Tibial nerve (tissue), 3 donors: ENCODE results near the gene GCK.

Experiments used
- POLR2A ChIP-seq, 2 donors: fragments of 450-650 bp; IDR thresholded peaks; one replicate each; pipeline ENCODE4 v1.6.1; 2017; ENCODE audit warnings: antibody characterized with exemption in 2 of 2, mild to moderate bottlenecking in 2 of 2, moderate library complexity in 2 of 2
- TF ChIP-seq, protein P1 (sequence below), 5 experiments: fragments of 200-600 bp in 3 of 5; fragments of 450-650 bp in 2 of 5; sonication (generic) in 3 of 5; IDR thresholded peaks; one replicate each; pipeline ENCODE4 v1.5.1; 2016 to 2019; ENCODE audit warnings: antibody characterized with exemption in 5 of 5, mild to moderate bottlenecking in 3 of 5, moderate library complexity in 2 of 5

DNA sequence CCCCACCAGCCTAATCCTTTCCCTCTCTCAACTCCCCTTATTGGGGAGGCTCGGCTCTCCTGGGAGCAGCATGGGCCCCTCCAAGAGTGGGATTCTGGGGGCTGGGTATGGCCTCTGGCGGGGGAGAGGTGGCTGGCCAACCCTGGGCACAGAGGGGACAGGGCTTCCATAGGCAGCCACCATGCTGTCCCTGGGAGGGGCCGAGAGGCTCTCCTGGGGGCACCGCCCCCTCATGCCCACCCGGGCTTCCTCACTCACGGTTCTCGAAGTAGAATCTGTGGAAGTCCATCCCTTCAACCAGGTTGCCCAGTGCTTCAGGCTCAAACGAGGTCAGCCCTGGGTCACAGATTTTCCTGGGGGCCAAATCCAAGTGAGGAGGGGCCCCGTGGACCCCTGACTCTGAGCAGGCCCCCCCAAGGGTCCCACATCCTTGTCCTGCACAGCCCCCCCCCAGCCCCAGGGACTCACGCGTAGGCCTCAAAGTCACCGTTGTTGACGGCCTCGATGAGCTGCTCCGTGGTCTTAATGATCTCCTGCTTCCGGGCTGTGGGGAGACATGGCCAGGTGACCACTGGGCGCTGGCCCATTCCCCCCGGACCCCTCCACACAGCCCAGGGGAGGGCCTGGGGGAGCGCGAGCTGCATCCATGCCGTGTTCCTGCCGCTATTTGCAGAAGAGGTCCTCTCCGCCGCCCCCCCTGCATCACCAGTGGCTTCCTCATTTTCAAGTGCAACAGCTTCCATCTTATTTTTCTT lies 31.3 kb upstream of the GCK start:
- TF ChIP-seq, protein P1, sequence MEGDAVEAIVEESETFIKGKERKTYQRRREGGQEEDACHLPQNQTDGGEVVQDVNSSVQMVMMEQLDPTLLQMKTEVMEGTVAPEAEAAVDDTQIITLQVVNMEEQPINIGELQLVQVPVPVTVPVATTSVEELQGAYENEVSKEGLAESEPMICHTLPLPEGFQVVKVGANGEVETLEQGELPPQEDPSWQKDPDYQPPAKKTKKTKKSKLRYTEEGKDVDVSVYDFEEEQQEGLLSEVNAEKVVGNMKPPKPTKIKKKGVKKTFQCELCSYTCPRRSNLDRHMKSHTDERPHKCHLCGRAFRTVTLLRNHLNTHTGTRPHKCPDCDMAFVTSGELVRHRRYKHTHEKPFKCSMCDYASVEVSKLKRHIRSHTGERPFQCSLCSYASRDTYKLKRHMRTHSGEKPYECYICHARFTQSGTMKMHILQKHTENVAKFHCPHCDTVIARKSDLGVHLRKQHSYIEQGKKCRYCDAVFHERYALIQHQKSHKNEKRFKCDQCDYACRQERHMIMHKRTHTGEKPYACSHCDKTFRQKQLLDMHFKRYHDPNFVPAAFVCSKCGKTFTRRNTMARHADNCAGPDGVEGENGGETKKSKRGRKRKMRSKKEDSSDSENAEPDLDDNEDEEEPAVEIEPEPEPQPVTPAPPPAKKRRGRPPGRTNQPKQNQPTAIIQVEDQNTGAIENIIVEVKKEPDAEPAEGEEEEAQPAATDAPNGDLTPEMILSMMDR (IDR thresholded peaks at IDR 0.05) = no peak
- no peak for TF ChIP-seq POLR2A (IDR thresholded peaks at IDR 0.05)
